HG03354 (cell line): ENCODE measurements around the gene TFPI.
"Not testable (repeated sequence)": the region's sequence is repeated elsewhere in the genome, so short reads cannot be mapped to it uniquely, and the experiment has no call there.

Experiments
- ATAC-seq: cut with Tn5 transposase; IDR thresholded peaks from one replicate; pipeline ENCODE4 v1.9.1; 2021; ENCODE audit warnings: mild to moderate bottlenecking; ENCODE audit not compliant: unreplicated experiment, poor library complexity, severe bottlenecking

Gene TFPI

GRCh38 chr2:187554011-187554703 is at the start of gene TFPI:
Gene TFPI, minus strand, starts transcription at chr2:187554435. Its CDS starts 50,667 bp downstream, at chr2:187503768.
- ATAC-seq: no peak

GRCh38 chr2:187594801-187595200 is 40.6 kb upstream of the TFPI start:
- no peak for ATAC-seq

- no peak for ATAC-seq
Observed at GRCh38 chr2:187593697-187594096, 39.5 kb upstream of the TFPI start.

GRCh38 chr2:187593098-187593497 is 38.9 kb upstream of the TFPI start:
- no peak for ATAC-seq

- no peak for ATAC-seq
Observed at GRCh38 chr2:187590175-187590574, 35.9 kb upstream of the TFPI start.

GRCh38 chr2:187586011-187586641 is 31.9 kb upstream of the TFPI start:
- peak; percentile 82 for ATAC-seq

GRCh38 chr2:187581125-187581896 is 27.1 kb upstream of the TFPI start:
- ATAC-seq: peak; percentile 72

GRCh38 chr2:187580462-187581124 is 26.4 kb upstream of the TFPI start:
- peak; percentile 50 for ATAC-seq

GRCh38 chr2:187577310-187577709 is 23.1 kb upstream of the TFPI start:
- ATAC-seq: no peak

- ATAC-seq: no peak
Observed at GRCh38 chr2:187576906-187577305, 22.7 kb upstream of the TFPI start.

GRCh38 chr2:187575751-187576067 is 21.5 kb upstream of the TFPI start:
- ATAC-seq: no peak

GRCh38 chr2:187574969-187575750 is 20.9 kb upstream of the TFPI start:
- no peak for ATAC-seq

- no peak for ATAC-seq
Observed at GRCh38 chr2:187573722-187574121, 19.5 kb upstream of the TFPI start.

GRCh38 chr2:187571996-187572395 is 17.8 kb upstream of the TFPI start:
- not testable (repeated sequence) for ATAC-seq

GRCh38 chr2:187569571-187569970 is 15.3 kb upstream of the TFPI start:
- ATAC-seq: no peak

GRCh38 chr2:187569042-187569441 is 14.8 kb upstream of the TFPI start:
- ATAC-seq: no peak

GRCh38 chr2:187567126-187567525 is 12.9 kb upstream of the TFPI start:
- ATAC-seq: no peak

- ATAC-seq: no peak
Observed at GRCh38 chr2:187566712-187567111, 12.5 kb upstream of the TFPI start.

- ATAC-seq: no peak
Observed at GRCh38 chr2:187566266-187566665, 12.0 kb upstream of the TFPI start.

GRCh38 chr2:187565618-187566017 is 11.4 kb upstream of the TFPI start:
- not testable (repeated sequence) for ATAC-seq
